ENCODE measurements around the gene MAP2K2.
"Not testable (repeated sequence)": the region's sequence is repeated elsewhere in the genome, so short reads cannot be mapped to it uniquely, and the experiment has no call there.

MAP2K2 gene

GRCh38 chr19:4129050-4129449 is 5.1 kb upstream of the MAP2K2 start:
- DNase-seq: not testable (repeated sequence)

GRCh38 chr19:4127322-4127721 is 3.4 kb upstream of the MAP2K2 start:
- not testable (repeated sequence) for DNase-seq

GRCh38 chr19:4124638-4125037 is 716 bp upstream of the MAP2K2 start:
- DNase-seq: no peak

GRCh38 chr19:4122480-4122879 is 1.4 kb downstream of the MAP2K2 start:
- no peak for DNase-seq

GRCh38 chr19:4121815-4122214 is 2.1 kb downstream of the MAP2K2 start:
- DNase-seq: no peak

GRCh38 chr19:4121273-4121612 is 2.7 kb downstream of the MAP2K2 start:
- DNase-seq: no peak

- DNase-seq: no peak
Measured at GRCh38 chr19:4120559-4121272, 3.2 kb downstream of the MAP2K2 start.

- DNase-seq: no peak
Measured at GRCh38 chr19:4119763-4120162, 4.2 kb downstream of the MAP2K2 start.

- DNase-seq: no peak
Measured at GRCh38 chr19:4115818-4116385, 8.0 kb downstream of the MAP2K2 start.

GRCh38 chr19:4115050-4115817 is 8.7 kb downstream of the MAP2K2 start:
- peak; percentile 74 for DNase-seq

- no peak for DNase-seq
Measured at GRCh38 chr19:4114181-4114580, 9.7 kb downstream of the MAP2K2 start.

- DNase-seq: no peak
Measured at GRCh38 chr19:4113398-4114088, 10.4 kb downstream of the MAP2K2 start.

- DNase-seq: no peak
Measured at GRCh38 chr19:4112367-4112766, 11.6 kb downstream of the MAP2K2 start.

- DNase-seq: no peak
Measured at GRCh38 chr19:4109626-4109945, 14.3 kb downstream of the MAP2K2 start.

- peak; percentile 85 for DNase-seq
Measured at GRCh38 chr19:4108767-4109625, 14.9 kb downstream of the MAP2K2 start.

GRCh38 chr19:4103080-4103433 is 20.9 kb downstream of the MAP2K2 start:
- DNase-seq: no peak

- DNase-seq: no peak
Measured at GRCh38 chr19:4102339-4103079, 21.4 kb downstream of the MAP2K2 start.

GRCh38 chr19:4101496-4101770 is 22.5 kb downstream of the MAP2K2 start:
- DNase-seq: no peak

- DNase-seq: no peak
Measured at GRCh38 chr19:4100647-4101495, 23.1 kb downstream of the MAP2K2 start.

GRCh38 chr19:4099041-4099764 is 24.7 kb downstream of the MAP2K2 start:
- DNase-seq: no peak

GRCh38 chr19:4098493-4098892 is 25.4 kb downstream of the MAP2K2 start:
- no peak for DNase-seq

Measured in activated gamma-delta T cell treated with Interleukin-2 at 50 U/mL for 16 hours (primary cell).